HEK293 (cell line): ENCODE measurements around the gene CLCN1.

Experiments used
- ZNF292 ChIP-seq: fragments of 450-650 bp; formaldehyde crosslinking; IDR thresholded peaks from 2 replicates; pipeline ENCODE4 v1.5.1; 2016; ENCODE audit warnings: low read depth, missing biosample characterization, missing genetic modification characterization, borderline replicate concordance
- TF ChIP-seq, protein P1 (sequence below): fragments of 450-650 bp; formaldehyde crosslinking; IDR thresholded peaks from 2 replicates; pipeline ENCODE4 v1.5.1; 2016; ENCODE audit warnings: missing biosample characterization, missing genetic modification characterization
- TF ChIP-seq, protein P2 (sequence below): fragments of 450-650 bp; formaldehyde crosslinking; IDR thresholded peaks from 2 replicates; pipeline ENCODE4 v1.5.1; 2016; ENCODE audit warnings: missing biosample characterization, missing genetic modification characterization

DNA sequence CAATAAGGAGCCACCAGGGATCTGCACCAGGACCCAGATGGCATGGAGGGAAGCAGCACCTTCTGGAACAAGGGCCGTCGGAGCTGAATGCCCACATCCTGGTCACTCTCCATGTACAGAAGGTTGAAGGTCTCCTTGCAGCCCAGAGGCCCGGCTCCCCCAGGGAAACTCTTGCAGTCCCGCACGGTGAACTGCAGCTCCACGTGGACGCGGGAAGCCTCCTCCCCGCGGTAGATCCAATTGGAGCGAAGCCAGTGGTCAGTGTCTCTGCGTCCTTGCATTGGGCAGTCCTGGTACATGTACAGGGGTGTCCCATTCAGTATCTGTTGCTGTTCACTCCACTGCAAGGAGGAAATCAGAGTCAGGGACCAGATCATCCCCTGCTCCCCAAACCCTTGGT, 85.4 kb downstream of the CLCN1 start:
- TF ChIP-seq, protein P1, sequence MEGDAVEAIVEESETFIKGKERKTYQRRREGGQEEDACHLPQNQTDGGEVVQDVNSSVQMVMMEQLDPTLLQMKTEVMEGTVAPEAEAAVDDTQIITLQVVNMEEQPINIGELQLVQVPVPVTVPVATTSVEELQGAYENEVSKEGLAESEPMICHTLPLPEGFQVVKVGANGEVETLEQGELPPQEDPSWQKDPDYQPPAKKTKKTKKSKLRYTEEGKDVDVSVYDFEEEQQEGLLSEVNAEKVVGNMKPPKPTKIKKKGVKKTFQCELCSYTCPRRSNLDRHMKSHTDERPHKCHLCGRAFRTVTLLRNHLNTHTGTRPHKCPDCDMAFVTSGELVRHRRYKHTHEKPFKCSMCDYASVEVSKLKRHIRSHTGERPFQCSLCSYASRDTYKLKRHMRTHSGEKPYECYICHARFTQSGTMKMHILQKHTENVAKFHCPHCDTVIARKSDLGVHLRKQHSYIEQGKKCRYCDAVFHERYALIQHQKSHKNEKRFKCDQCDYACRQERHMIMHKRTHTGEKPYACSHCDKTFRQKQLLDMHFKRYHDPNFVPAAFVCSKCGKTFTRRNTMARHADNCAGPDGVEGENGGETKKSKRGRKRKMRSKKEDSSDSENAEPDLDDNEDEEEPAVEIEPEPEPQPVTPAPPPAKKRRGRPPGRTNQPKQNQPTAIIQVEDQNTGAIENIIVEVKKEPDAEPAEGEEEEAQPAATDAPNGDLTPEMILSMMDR (tag by site-specific recombination): no peak
- no peak for TF ChIP-seq ZNF292
- TF ChIP-seq, protein P2, sequence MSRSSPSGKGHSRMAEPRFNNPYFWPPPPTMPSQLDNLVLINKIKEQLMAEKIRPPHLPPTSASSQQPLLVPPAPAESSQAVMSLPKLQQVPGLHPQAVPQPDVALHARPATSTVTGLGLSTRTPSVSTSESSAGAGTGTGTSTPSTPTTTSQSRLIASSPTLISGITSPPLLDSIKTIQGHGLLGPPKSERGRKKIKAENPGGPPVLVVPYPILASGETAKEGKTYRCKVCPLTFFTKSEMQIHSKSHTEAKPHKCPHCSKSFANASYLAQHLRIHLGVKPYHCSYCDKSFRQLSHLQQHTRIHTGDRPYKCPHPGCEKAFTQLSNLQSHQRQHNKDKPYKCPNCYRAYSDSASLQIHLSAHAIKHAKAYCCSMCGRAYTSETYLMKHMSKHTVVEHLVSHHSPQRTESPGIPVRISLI: no peak
